Peyer's patch (tissue), 4 donors: Measurements from ENCODE around the gene CHMP6.

ENCODE experiments used
- CTCF ChIP-seq, 6 experiments: fragments of 450-650 bp in 4 of 6; fragments of 200-600 bp in 2 of 6; sonication (generic) in 1 of 6; IDR thresholded peaks; one replicate each; pipeline ENCODE4 v1.5.1; 2017 to 2019; ENCODE audit warnings: antibody characterized with exemption in 6 of 6, mild to moderate bottlenecking in 3 of 6, moderate library complexity in 1 of 6
- POLR2A ChIP-seq, 2 donors: fragments of 450-650 bp; IDR thresholded peaks; one replicate each; pipeline ENCODE4 v1.5.1; 2017; ENCODE audit warnings: antibody characterized with exemption in 2 of 2, mild to moderate bottlenecking in 2 of 2, moderate library complexity in 2 of 2

- TF ChIP-seq CTCF (IDR thresholded peaks at IDR 0.05) (no peak), POLR2A (IDR thresholded peaks at IDR 0.05) (no peak)
These were observed 24.9 kb downstream of the CHMP6 start for GRCh38 chr17:81016575-81016974.
